ENCODE measurements around the gene INSR.

INSR gene

GRCh38 chr19:7226739-7227138 is 67.5 kb downstream of the INSR start:
- Histone ChIP-seq H3K4me3 (ENCODE audit: low read depth in 1 of 2, low read length in 1 of 2) (no peak overlapping the region), H3K27ac (no peak overlapping the region), H3K9me3 (no peaks in the 10 kb centered on the region)

DNA sequence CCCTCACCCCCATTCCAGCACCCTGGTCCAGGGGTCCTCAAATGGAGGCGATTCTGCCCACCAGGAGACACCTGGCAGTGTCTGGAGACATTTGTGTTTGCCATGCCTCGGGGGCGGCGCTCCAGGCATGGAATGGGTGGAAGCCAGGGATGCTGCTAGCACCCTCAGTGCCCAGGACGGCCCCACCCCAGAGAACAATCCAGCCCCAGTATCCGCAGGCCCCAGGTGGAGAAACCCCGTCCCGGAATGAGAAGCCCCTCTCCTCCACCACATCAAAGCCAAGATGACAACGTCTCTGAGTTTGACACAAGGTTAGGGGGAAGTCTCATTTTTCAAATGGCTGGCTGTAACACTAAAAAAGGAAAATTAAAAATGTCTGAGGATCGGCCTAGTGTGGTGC is 68.5 kb downstream of the INSR start:
- Histone ChIP-seq H3K27ac (no peak overlapping the region), H3K36me3 (no peaks in the 10 kb centered on the region), H3K4me3 (ENCODE audit: low read depth in 1 of 2, low read length in 1 of 2) (no peak overlapping the region), H3K9me3 (no peaks in the 10 kb centered on the region), H3K4me1 (ENCODE audit: control insufficient read depth in 1 of 2, insufficient read depth in 1 of 2, low read depth in 1 of 2, low read length in 1 of 2) (no peaks in the 10 kb centered on the region), H3K27me3 (no peaks in the 10 kb centered on the region)
- TF ChIP-seq CTCF (IDR thresholded peaks at IDR 0.05), result no peak

More at GRCh38 chr19:7226739-7227138, 67.5 kb downstream of the INSR start:
- Histone ChIP-seq H3K27me3 (no peaks in the 10 kb centered on the region), H3K36me3 (no peaks in the 10 kb centered on the region), H3K4me1 (ENCODE audit: control insufficient read depth in 1 of 2, insufficient read depth in 1 of 2, low read depth in 1 of 2, low read length in 1 of 2) (no peaks in the 10 kb centered on the region)
- TF ChIP-seq CTCF (IDR thresholded peaks at IDR 0.05), result no peak

- H3K27ac ChIP-seq, result no peak overlapping the region
- no peaks in the 10 kb centered on the region for H3K27me3 ChIP-seq
- H3K36me3 ChIP-seq, result no peaks in the 10 kb centered on the region
- no peak for TF ChIP-seq CTCF (IDR thresholded peaks at IDR 0.05)
- H3K4me3 ChIP-seq (ENCODE audit: low read depth in 1 of 2, low read length in 1 of 2), result no peak overlapping the region
- H3K9me3 ChIP-seq, result no peaks in the 10 kb centered on the region
- no peaks in the 10 kb centered on the region for H3K4me1 ChIP-seq (ENCODE audit: control insufficient read depth in 1 of 2, insufficient read depth in 1 of 2, low read depth in 1 of 2, low read length in 1 of 2)
Observed at GRCh38 chr19:7224995-7225394, 69.2 kb downstream of the INSR start.

DNA sequence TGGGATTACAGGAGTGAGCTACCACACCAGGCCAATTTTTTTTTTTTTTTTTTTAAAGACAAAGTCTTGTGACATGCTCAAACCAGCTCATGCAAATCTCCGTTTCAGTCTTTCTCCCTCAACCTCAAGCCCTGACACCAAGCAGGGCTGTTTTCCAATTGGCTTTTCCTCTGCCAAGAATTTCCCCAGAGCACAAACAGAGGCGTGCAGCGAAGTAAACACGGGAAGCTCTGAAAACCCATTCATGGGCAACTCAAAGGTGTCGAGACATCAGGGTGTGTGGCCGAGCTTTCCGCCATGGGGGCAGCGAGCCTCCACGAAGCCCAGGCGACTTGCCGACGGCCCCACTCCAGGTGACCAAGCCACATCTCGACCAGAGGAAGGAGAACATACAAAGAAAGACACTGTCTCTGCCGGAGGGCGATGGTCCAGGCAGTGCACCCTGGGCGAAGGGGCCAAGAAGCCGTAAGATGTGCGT is 70.0 kb downstream of the INSR start:
- Histone ChIP-seq H3K9me3 (no peaks in the 10 kb centered on the region), H3K4me1 (ENCODE audit: control insufficient read depth in 1 of 2, insufficient read depth in 1 of 2, low read depth in 1 of 2, low read length in 1 of 2) (no peaks in the 10 kb centered on the region), H3K4me3 (ENCODE audit: low read depth in 1 of 2, low read length in 1 of 2) (no peak overlapping the region), H3K27me3 (no peaks in the 10 kb centered on the region), H3K36me3 (no peaks in the 10 kb centered on the region), H3K27ac (no peak overlapping the region)
- TF ChIP-seq CTCF (IDR thresholded peaks at IDR 0.05), result no peak

DNA sequence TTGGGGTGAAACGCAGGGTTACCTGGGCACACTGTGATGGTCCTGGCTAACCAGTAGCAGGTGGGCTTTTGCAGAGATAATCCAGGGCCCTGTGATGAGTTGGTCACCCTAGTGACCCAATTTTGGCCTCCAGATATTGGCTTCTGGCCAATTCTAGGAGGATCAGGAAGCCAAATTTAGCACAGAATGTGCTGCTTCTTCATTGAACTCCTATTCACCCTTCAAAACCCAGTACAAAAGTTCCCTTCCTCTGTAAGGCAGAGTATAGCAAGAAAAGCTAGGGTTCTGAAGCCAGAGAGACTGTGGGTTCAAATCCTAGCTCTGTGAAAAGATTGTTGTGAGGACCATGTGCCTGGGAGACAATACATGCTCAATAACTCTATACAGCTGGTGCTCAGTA is 70.8 kb downstream of the INSR start:
- H3K27me3 ChIP-seq, result no peaks in the 10 kb centered on the region
- H3K9me3 ChIP-seq, result no peaks in the 10 kb centered on the region
- no peak overlapping the region for H3K4me3 ChIP-seq (ENCODE audit: low read depth in 1 of 2, low read length in 1 of 2)
- no peaks in the 10 kb centered on the region for H3K36me3 ChIP-seq
- H3K27ac ChIP-seq, result no peak overlapping the region
- H3K4me1 ChIP-seq (ENCODE audit: control insufficient read depth in 1 of 2, insufficient read depth in 1 of 2, low read depth in 1 of 2, low read length in 1 of 2), result no peaks in the 10 kb centered on the region
- TF ChIP-seq CTCF (IDR thresholded peaks at IDR 0.05), result no peak

DNA sequence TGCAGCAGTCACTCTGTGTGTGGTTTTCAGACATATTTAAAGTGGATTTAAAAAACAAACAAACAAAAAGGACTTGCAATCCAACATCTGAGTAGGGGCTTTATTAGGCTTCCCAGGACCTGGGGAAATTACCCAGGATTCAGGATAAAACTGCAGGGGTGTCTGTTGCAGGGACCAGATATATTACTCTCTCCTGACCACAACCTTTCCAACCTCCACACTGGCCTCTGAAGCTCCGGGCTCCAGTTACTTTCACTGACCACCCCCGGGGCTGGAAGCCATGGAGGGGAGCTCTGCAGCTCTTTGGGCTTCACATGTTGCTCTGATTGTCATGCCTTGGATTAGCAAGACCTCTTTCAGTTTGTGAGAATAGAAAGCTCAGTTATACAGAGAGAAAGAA is 75.2 kb downstream of the INSR start:
- Histone ChIP-seq H3K27ac (no peak overlapping the region), H3K4me1 (ENCODE audit: control insufficient read depth in 1 of 2, insufficient read depth in 1 of 2, low read depth in 1 of 2, low read length in 1 of 2) (no peaks in the 10 kb centered on the region), H3K4me3 (ENCODE audit: low read depth in 1 of 2, low read length in 1 of 2) (no peak overlapping the region), H3K36me3 (no peaks in the 10 kb centered on the region), H3K27me3 (no peaks in the 10 kb centered on the region), H3K9me3 (no peaks in the 10 kb centered on the region)
- TF ChIP-seq CTCF (IDR thresholded peaks at IDR 0.05), result no peak
